ENCODE results near the gene ALOX15B. TPM values are rescaled to one million over a fixed set of nuclear protein-coding genes. Genes with fewer than 3 reads are reported as not detected.
A peak's percentile ranks its signal among the peaks of the same experiment; 100 is the strongest.

Gene ALOX15B
- total and polyA plus RNA-seq, 2 experiments from 2014 or later, result not detected

GRCh38 chr17:8080208-8080798 lies 41.4 kb downstream of the ALOX15B start:
- no peaks in the 10 kb centered on the region for H3K79me2 ChIP-seq (ENCODE audit: insufficient read depth)
- H3K4me1 ChIP-seq (ENCODE audit: insufficient read depth), result no peaks in the 10 kb centered on the region
- H3K27me3 ChIP-seq (replicated peaks; ENCODE audit: insufficient read depth), result peaks cover 22% of the 10 kb centered on the region
- no peak overlapping the region for H3K9ac ChIP-seq
- H4K20me1 ChIP-seq (ENCODE audit: insufficient read depth), result no peaks in the 10 kb centered on the region
- in situ Hi-C loops (cut with MboI), result no loop called here
- H2AFZ ChIP-seq, result peak overlapping the region; percentile 83
- TF ChIP-seq EZH2 (IDR thresholded peaks at IDR 0.05; ENCODE audit: insufficient read depth, poor library complexity, severe bottlenecking) (no peak), EZH2phosphoT487 (IDR thresholded peaks at IDR 0.05; ENCODE audit: insufficient read depth, low read depth) (no peak)
- H3F3A ChIP-seq (ENCODE audit: insufficient read depth), result no peaks in the 10 kb centered on the region
- no peaks in the 10 kb centered on the region for H3K9me3 ChIP-seq (ENCODE audit: low read depth)
- no peaks in the 10 kb centered on the region for H3K36me3 ChIP-seq (ENCODE audit: low read depth)
- no peak for DNase-seq
- peak overlapping the region; percentile 73 for H3K4me2 ChIP-seq (ENCODE audit: unreplicated experiment)
- no peak overlapping the region for H3K27ac ChIP-seq
- no peaks in the 10 kb centered on the region for H3K9me2 ChIP-seq (ENCODE audit: insufficient read depth)
- WGBS, 2 experiments (ENCODE audit: low coverage in 1 of 2, low lambda C conversion rate in 2 of 2, missing lambda C conversion rate in 2 of 2), result 16 to 19% methylated on average over 22 to 25 of the region's 25 CpGs
- H3K4me3 ChIP-seq, result peak overlapping the region; percentile 68

GRCh38 chr17:8080799-8081219 lies 42.0 kb downstream of the ALOX15B start:
- Histone ChIP-seq H3K27ac (no peak overlapping the region), H3K9me3 (ENCODE audit: low read depth) (no peaks in the 10 kb centered on the region), H3K9ac (no peak overlapping the region), H4K20me1 (ENCODE audit: insufficient read depth) (no peaks in the 10 kb centered on the region), H3K4me2 (ENCODE audit: unreplicated experiment) (no peak overlapping the region), H3K27me3 (replicated peaks; ENCODE audit: insufficient read depth) (peaks cover 18% of the 10 kb centered on the region; the same call in 1 of the 2 replicates), H3K79me2 (ENCODE audit: insufficient read depth) (no peaks in the 10 kb centered on the region), H3K4me3 (no peak overlapping the region), H3K9me2 (ENCODE audit: insufficient read depth) (no peaks in the 10 kb centered on the region), H2AFZ (peak overlapping the region; percentile 83; the same call in 1 of the 2 replicates), H3K36me3 (ENCODE audit: low read depth) (no peaks in the 10 kb centered on the region), H3K4me1 (ENCODE audit: insufficient read depth) (no peaks in the 10 kb centered on the region), H3F3A (ENCODE audit: insufficient read depth) (no peaks in the 10 kb centered on the region)
- TF ChIP-seq EZH2 (IDR thresholded peaks at IDR 0.05; ENCODE audit: insufficient read depth, poor library complexity, severe bottlenecking) (no peak), EZH2phosphoT487 (IDR thresholded peaks at IDR 0.05; ENCODE audit: insufficient read depth, low read depth) (no peak)
- in situ Hi-C loops (cut with MboI), result no loop called here
- peak; percentile 45 for DNase-seq
- WGBS, 2 experiments (ENCODE audit: low coverage in 1 of 2, low lambda C conversion rate in 2 of 2, missing lambda C conversion rate in 2 of 2), result 30 to 39% methylated on average over 10 to 14 of the region's 17 CpGs

GRCh38 chr17:8081876-8082275 lies 43.0 kb downstream of the ALOX15B start:
- Histone ChIP-seq H3K9me2 (ENCODE audit: insufficient read depth) (no peaks in the 10 kb centered on the region), H3K79me2 (ENCODE audit: insufficient read depth) (no peaks in the 10 kb centered on the region), H3K4me3 (no peak overlapping the region), H3K4me1 (ENCODE audit: insufficient read depth) (no peaks in the 10 kb centered on the region), H3K27me3 (replicated peaks; ENCODE audit: insufficient read depth) (peaks cover 18% of the 10 kb centered on the region; the same call in 1 of the 2 replicates), H3F3A (ENCODE audit: insufficient read depth) (no peaks in the 10 kb centered on the region), H4K20me1 (ENCODE audit: insufficient read depth) (no peaks in the 10 kb centered on the region), H3K36me3 (ENCODE audit: low read depth) (no peaks in the 10 kb centered on the region), H2AFZ (no peak overlapping the region), H3K9me3 (ENCODE audit: low read depth) (no peaks in the 10 kb centered on the region), H3K9ac (no peak overlapping the region), H3K4me2 (ENCODE audit: unreplicated experiment) (no peak overlapping the region), H3K27ac (no peak overlapping the region)
- TF ChIP-seq EZH2 (IDR thresholded peaks at IDR 0.05; ENCODE audit: insufficient read depth, poor library complexity, severe bottlenecking), result no peak
- no peak for TF ChIP-seq EZH2phosphoT487 (IDR thresholded peaks at IDR 0.05; ENCODE audit: insufficient read depth, low read depth)
- in situ Hi-C loops (cut with MboI), result no loop called here
- WGBS, 2 experiments (ENCODE audit: low coverage in 1 of 2, low lambda C conversion rate in 2 of 2, missing lambda C conversion rate in 2 of 2), result 66 to 75% methylated on average over 3 of the region's 3 CpGs
- DNase-seq, result no peak

- Histone ChIP-seq H3F3A (ENCODE audit: insufficient read depth) (no peaks in the 10 kb centered on the region), H3K4me1 (ENCODE audit: insufficient read depth) (no peaks in the 10 kb centered on the region), H3K9me2 (ENCODE audit: insufficient read depth) (no peaks in the 10 kb centered on the region), H3K4me2 (ENCODE audit: unreplicated experiment) (no peak overlapping the region), H3K9ac (no peak overlapping the region), H3K27me3 (replicated peaks; ENCODE audit: insufficient read depth) (peaks cover 16% of the 10 kb centered on the region; the same call in 1 of the 2 replicates), H3K9me3 (ENCODE audit: low read depth) (no peaks in the 10 kb centered on the region), H3K79me2 (ENCODE audit: insufficient read depth) (no peaks in the 10 kb centered on the region), H4K20me1 (ENCODE audit: insufficient read depth) (no peaks in the 10 kb centered on the region), H2AFZ (no peak overlapping the region), H3K36me3 (ENCODE audit: low read depth) (no peaks in the 10 kb centered on the region), H3K4me3 (no peak overlapping the region), H3K27ac (no peak overlapping the region)
- in situ Hi-C loops (cut with MboI), result no loop called here
- WGBS, 2 experiments (ENCODE audit: low coverage in 1 of 2, low lambda C conversion rate in 2 of 2, missing lambda C conversion rate in 2 of 2), result 91 to 92% methylated on average over 10 of the region's 10 CpGs
- TF ChIP-seq EZH2phosphoT487 (IDR thresholded peaks at IDR 0.05; ENCODE audit: insufficient read depth, low read depth) (no peak), EZH2 (IDR thresholded peaks at IDR 0.05; ENCODE audit: insufficient read depth, poor library complexity, severe bottlenecking) (no peak)
- no peak for DNase-seq
Measured at GRCh38 chr17:8082292-8082691, 43.4 kb downstream of the ALOX15B start.
